RWPE2 (cell line): ENCODE data around the gene EML6.
"Not testable (repeated sequence)": the region's sequence is repeated elsewhere in the genome, so short reads cannot be mapped to it uniquely, and the experiment has no call there.

Source experiments
- ATAC-seq: fragments of 200-7000 bp; cut with Tn5 transposase; 3 replicates; pipeline ENCODE4 v1.9.1; 2021; ENCODE audit warnings: low read depth
- DNase-seq: peaks from one replicate; pipeline ENCODE4 v3.0.0-alpha.2; 2020; ENCODE audit warnings: low spot score
- H3K27ac ChIP-seq: fragments of 450-650 bp; 2 replicates; pipeline ENCODE4 v1.5.1; 2017; ENCODE audit warnings: mild to moderate bottlenecking; ENCODE audit not compliant: poor library complexity, severe bottlenecking
- H3K27me3 ChIP-seq: fragments of 250-450 bp; sonication (Bioruptor Pico); 2 replicates; pipeline ENCODE4 v1.5.1; 2021; ENCODE audit warnings: mild to moderate bottlenecking, moderate library complexity; ENCODE audit not compliant: insufficient read depth, poor library complexity, severe bottlenecking
- H3K36me3 ChIP-seq: fragments of 250-450 bp; sonication (Bioruptor Pico); 2 replicates; pipeline ENCODE4 v1.5.1; 2020; ENCODE audit warnings: low read depth, mild to moderate bottlenecking, moderate library complexity
- H3K4me1 ChIP-seq: fragments of 250-450 bp; sonication (Bioruptor Pico); 2 replicates; pipeline ENCODE4 v1.5.1; 2021; ENCODE audit warnings: mild to moderate bottlenecking, moderate library complexity; ENCODE audit not compliant: insufficient read depth, poor library complexity, severe bottlenecking
- H3K4me3 ChIP-seq: fragments of 250-450 bp; sonication (Bioruptor Pico); 2 replicates; pipeline ENCODE4 v1.5.1; 2021; ENCODE audit warnings: mild to moderate bottlenecking, moderate library complexity; ENCODE audit not compliant: severe bottlenecking
- H3K9me3 ChIP-seq: fragments of 250-450 bp; sonication (Bioruptor Pico); 2 replicates; pipeline ENCODE4 v1.5.1; 2021; ENCODE audit warnings: mild to moderate bottlenecking, moderate library complexity; ENCODE audit not compliant: severe bottlenecking
- TF ChIP-seq, protein P1 (sequence below): fragments of 450-650 bp; IDR thresholded peaks from one replicate; pipeline ENCODE4 v1.5.1; 2017; ENCODE audit warnings: mild to moderate bottlenecking, moderate library complexity; ENCODE audit not compliant: poor library complexity, severe bottlenecking

EML6 gene

DNA sequence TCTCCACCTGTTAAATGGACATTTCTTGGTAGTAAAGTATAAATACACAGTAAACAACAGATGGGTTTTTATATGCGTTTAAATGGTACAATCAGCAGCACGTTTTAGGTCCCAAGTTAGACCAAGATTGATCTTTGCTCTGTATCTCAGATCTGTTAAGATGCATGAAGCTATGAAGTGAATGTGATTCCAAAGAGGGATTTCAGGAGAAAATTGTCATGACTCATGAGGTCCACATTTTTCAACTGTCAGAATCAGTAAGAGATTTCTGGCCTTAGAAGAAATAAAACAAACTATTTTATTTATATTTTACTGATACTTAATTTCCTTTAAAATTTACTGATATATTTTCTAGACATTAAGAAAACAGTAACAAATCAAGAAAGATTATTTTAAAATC, 142.7 kb downstream of the EML6 start:
- no peak for ATAC-seq
- H3K27me3 ChIP-seq = no peaks in the 10 kb centered on the region
- H3K36me3 ChIP-seq = no peaks in the 10 kb centered on the region
- no peak overlapping the region for H3K4me3 ChIP-seq
- H3K27ac ChIP-seq = no peak overlapping the region
- H3K9me3 ChIP-seq = no peaks in the 10 kb centered on the region
- no peaks in the 10 kb centered on the region for H3K4me1 ChIP-seq
- TF ChIP-seq, protein P1, sequence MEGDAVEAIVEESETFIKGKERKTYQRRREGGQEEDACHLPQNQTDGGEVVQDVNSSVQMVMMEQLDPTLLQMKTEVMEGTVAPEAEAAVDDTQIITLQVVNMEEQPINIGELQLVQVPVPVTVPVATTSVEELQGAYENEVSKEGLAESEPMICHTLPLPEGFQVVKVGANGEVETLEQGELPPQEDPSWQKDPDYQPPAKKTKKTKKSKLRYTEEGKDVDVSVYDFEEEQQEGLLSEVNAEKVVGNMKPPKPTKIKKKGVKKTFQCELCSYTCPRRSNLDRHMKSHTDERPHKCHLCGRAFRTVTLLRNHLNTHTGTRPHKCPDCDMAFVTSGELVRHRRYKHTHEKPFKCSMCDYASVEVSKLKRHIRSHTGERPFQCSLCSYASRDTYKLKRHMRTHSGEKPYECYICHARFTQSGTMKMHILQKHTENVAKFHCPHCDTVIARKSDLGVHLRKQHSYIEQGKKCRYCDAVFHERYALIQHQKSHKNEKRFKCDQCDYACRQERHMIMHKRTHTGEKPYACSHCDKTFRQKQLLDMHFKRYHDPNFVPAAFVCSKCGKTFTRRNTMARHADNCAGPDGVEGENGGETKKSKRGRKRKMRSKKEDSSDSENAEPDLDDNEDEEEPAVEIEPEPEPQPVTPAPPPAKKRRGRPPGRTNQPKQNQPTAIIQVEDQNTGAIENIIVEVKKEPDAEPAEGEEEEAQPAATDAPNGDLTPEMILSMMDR = no peak
- no peak for DNase-seq

DNA sequence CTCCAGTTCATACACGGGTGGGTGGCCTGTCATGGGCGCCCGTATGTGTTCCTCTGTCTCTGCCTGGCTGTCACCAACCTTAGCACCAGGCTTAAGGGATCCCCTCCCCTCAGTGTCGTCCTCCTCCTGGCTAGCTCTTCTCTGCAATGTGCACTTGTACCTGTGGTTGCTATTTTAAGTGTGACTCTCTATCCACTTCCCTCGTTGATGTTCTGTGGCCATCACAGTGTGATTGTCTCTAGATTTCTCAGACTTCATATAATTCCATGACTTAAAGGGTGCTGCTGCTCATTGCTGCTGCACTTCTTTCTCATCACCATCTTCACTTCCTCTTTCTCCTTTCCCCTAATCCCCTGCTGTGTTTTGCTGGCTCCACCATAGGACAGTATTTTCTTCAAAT, 143.4 kb downstream of the EML6 start:
- ATAC-seq (no peak), DNase-seq (no peak)
- Histone ChIP-seq H3K4me1 (no peaks in the 10 kb centered on the region), H3K4me3 (no peak overlapping the region), H3K36me3 (no peaks in the 10 kb centered on the region), H3K27ac (no peak overlapping the region), H3K27me3 (no peaks in the 10 kb centered on the region), H3K9me3 (no peaks in the 10 kb centered on the region)
- TF ChIP-seq, protein P1 = no peak

DNA sequence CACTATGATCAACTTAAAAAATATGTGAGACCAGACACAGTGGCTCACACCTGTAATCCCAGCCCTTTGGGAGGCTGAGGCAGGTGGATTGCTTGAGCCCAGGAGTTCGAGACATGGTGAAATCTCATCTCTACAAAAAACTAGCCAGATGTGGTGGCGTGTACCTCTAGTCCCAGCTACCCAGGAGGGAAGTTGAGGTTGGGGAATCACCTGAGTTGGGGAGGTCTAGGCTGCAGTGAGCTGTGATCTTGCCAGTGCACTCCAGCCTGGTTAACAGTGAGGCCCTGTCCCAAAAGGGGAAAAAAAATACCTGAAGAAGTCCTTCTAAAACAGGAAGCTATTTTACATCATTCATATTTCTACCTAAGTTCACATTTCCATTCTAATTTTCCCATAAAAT, 144.0 kb downstream of the EML6 start:
- H3K36me3 ChIP-seq = no peaks in the 10 kb centered on the region
- no peaks in the 10 kb centered on the region for H3K27me3 ChIP-seq
- no peak overlapping the region for H3K27ac ChIP-seq
- no peaks in the 10 kb centered on the region for H3K9me3 ChIP-seq
- no peaks in the 10 kb centered on the region for H3K4me1 ChIP-seq
- DNase-seq (no peak), ATAC-seq (no peak)
- no peak overlapping the region for H3K4me3 ChIP-seq
- TF ChIP-seq, protein P1 = no peak

DNA sequence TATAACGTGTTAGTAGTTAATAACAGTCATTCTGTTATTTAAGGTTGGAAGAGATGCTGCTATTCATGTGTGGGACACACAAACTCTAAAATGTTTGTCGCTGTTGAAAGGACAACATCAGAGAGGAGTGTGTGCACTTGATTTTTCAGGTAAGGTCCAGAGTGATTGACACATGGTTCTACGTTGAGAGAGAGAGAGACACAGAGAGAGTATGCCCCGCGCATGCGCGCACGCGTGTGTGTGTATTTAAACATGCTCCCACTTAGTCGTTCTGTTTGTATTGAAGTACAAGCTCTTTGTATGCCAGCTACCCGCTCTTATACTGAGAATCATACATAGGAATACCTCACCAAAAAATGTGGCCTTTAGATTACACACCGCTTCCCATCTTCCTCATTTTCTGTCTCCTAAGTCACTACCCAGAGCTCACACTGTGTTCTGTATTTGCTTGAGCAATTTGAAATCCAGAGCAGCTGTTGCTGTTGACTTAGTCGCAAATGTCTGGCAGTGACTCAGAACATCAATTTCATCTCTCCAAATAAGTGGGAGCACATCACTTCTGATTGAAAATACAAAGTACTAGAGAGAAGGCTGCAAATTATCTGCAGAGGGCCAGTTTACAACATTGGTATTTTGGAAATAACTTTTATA, 148.1 kb downstream of the EML6 start:
- no peaks in the 10 kb centered on the region for H3K4me1 ChIP-seq
- H3K27me3 ChIP-seq = no peaks in the 10 kb centered on the region
- H3K4me3 ChIP-seq = no peak overlapping the region
- no peaks in the 10 kb centered on the region for H3K36me3 ChIP-seq
- DNase-seq (no peak), ATAC-seq (no peak; the same call in 2 of the 3 replicates)
- no peaks in the 10 kb centered on the region for H3K9me3 ChIP-seq
- TF ChIP-seq, protein P1 = no peak
- no peak overlapping the region for H3K27ac ChIP-seq

DNA sequence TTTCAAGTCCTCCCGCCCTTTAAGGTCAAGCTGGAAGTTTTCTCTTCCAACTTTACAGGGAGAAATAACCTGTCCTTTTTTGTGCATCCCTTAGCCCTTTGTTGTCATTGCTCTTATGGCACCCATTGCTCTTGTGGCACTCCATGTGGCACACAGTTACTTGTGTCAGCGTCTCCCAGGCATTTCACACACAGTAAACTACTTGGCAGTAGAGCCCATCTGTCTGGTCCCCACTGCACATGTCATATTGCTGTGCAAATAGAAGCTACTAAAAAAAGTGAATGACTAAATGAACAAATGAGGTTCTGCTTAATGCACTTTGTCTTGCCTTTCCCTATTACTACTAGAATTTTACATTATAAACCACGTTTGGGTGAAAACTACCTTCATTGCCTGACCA, 149.3 kb downstream of the EML6 start:
- DNase-seq = no peak
- H3K36me3 ChIP-seq = no peaks in the 10 kb centered on the region
- no peaks in the 10 kb centered on the region for H3K9me3 ChIP-seq
- no peaks in the 10 kb centered on the region for H3K4me1 ChIP-seq
- no peak for ATAC-seq
- TF ChIP-seq, protein P1 = no peak
- no peaks in the 10 kb centered on the region for H3K27me3 ChIP-seq
- no peak overlapping the region for H3K27ac ChIP-seq
- H3K4me3 ChIP-seq = no peak overlapping the region

DNA sequence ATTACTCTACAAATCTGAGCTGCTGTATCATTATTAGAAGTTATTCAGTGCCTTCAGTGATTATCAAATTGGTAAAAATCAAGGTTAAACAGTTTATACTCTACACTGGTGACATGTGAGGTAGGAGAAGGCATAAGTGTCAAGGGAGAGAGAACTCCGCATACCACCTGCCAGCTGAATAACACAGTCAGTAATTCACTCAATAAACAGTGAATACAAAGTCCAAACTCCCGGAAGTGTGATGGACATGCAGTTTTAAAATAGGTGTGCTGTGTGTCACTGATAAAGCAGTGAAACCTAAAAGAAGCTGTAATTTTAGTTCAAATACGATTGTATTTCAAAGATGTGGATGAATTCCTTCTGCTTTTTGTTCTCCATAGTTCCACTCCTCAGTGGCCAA, 149.8 kb downstream of the EML6 start:
- not testable (repeated sequence) for H3K36me3 ChIP-seq, H3K27ac ChIP-seq, H3K27me3 ChIP-seq, DNase-seq, H3K4me1 ChIP-seq, H3K9me3 ChIP-seq, H3K4me3 ChIP-seq, ATAC-seq
